Tibial nerve (tissue), 4 donors: ENCODE data around the gene DYNC1H1. TPM values are rescaled to one million over a fixed set of nuclear protein-coding genes. Genes with fewer than 3 reads are reported as not detected.

Experiments used
- DNase-seq, 2 donors: peaks; one replicate each; pipeline ENCODE4 v3.0.0-alpha.2; 2019; ENCODE audit warnings: low spot score in 2 of 2
- H3K27ac ChIP-seq, 4 donors: fragments of 200-600 bp; sonication (generic) in 3 of 4; one replicate each; pipeline ENCODE4 v1.5.1; 2017 to 2019; ENCODE audit warnings: mild to moderate bottlenecking in 1 of 4
- H3K27me3 ChIP-seq, 2 donors: fragments of 200-600 bp; sonication (generic) in 1 of 2; one replicate each; pipeline versions ENCODE4 v1.5.1 to v1.6.0; 2017 to 2019
- H3K36me3 ChIP-seq, 3 donors: fragments of 200-600 bp; sonication (generic); one replicate each; pipeline ENCODE4 v1.5.1; 2018 to 2019
- H3K4me1 ChIP-seq, 4 donors: fragments of 200-600 bp; sonication (generic) in 3 of 4; one replicate each; pipeline ENCODE4 v1.5.1; 2017 to 2019
- H3K4me3 ChIP-seq, 4 donors: fragments of 200-600 bp; sonication (generic) in 3 of 4; one replicate each; pipeline ENCODE4 v1.5.1; 2017 to 2019; ENCODE audit warnings: mild to moderate bottlenecking in 1 of 4, moderate library complexity in 1 of 4
- H3K9me3 ChIP-seq, 4 donors: fragments of 200-600 bp; sonication (generic) in 3 of 4; one replicate each; pipeline ENCODE4 v1.5.1; 2017 to 2019
- CTCF ChIP-seq, 5 experiments: fragments of 200-600 bp in 3 of 5; fragments of 450-650 bp in 2 of 5; sonication (generic) in 3 of 5; IDR thresholded peaks; one replicate each; pipeline ENCODE4 v1.5.1; 2016 to 2019; ENCODE audit warnings: antibody characterized with exemption in 5 of 5, mild to moderate bottlenecking in 3 of 5, moderate library complexity in 2 of 5
- EP300 ChIP-seq, 2 donors: sonication (generic); formaldehyde crosslinking; IDR thresholded peaks; one replicate each; pipeline ENCODE4 v1.6.1; 2017; ENCODE audit warnings: antibody characterized with exemption in 2 of 2, mild to moderate bottlenecking in 1 of 2
- POLR2A ChIP-seq, 2 donors: fragments of 450-650 bp; IDR thresholded peaks; one replicate each; pipeline ENCODE4 v1.6.1; 2017; ENCODE audit warnings: antibody characterized with exemption in 2 of 2, mild to moderate bottlenecking in 2 of 2, moderate library complexity in 2 of 2
- WGBS, 2 donors: methylation state at CpG; one replicate each; pipeline ENCODE4 v1.1.5; 2018; 5-methylcytosine and 5-hydroxymethylcytosine counted together
- total RNA-seq, 4 donors: library from RNA; depleted of rRNA; stranded (reverse); fragments of >200 nt; gene quantifications; one replicate each; pipeline ENCODE4 v1.1.0, GENCODE V29; 2016

The DYNC1H1 gene
- total RNA-seq, 4 donors from 2014 or later = 506 to 690 (median 631) TPM

GRCh38 chr14:102047808-102048540, 83.6 kb downstream of the DYNC1H1 start:
- Histone ChIP-seq H3K4me3 (no peak overlapping the region), H3K36me3 (peaks cover 12 to 100% (median 57%) of the 10 kb centered on the region in 3 donors), H3K27me3 (no peaks in the 10 kb centered on the region), H3K4me1 (peaks cover 0 to 22% (median 3%) of the 10 kb centered on the region in 4 donors), H3K9me3 (no peaks in the 10 kb centered on the region), H3K27ac (no peak overlapping the region)
- 88 to 89% methylated on average over 28 to 33 of the region's 33 CpGs for WGBS, 2 donors
- DNase-seq = no peak
- TF ChIP-seq CTCF (IDR thresholded peaks at IDR 0.05) = no peak
- TF ChIP-seq EP300 (IDR thresholded peaks at IDR 0.05) = no peak
- no peak for TF ChIP-seq POLR2A (IDR thresholded peaks at IDR 0.05)

GRCh38 chr14:102049258-102050025, 85.1 kb downstream of the DYNC1H1 start:
- 79 to 84% methylated on average over 10 to 21 of the region's 25 CpGs for WGBS, 2 donors
- Histone ChIP-seq H3K4me1 (peaks cover 0 to 22% (median 3%) of the 10 kb centered on the region in 4 donors), H3K27me3 (no peaks in the 10 kb centered on the region), H3K9me3 (no peaks in the 10 kb centered on the region), H3K4me3 (no peak overlapping the region), H3K36me3 (peaks cover 12 to 99% (median 47%) of the 10 kb centered on the region in 3 donors), H3K27ac (no peak overlapping the region)
- DNase-seq = no peak
- TF ChIP-seq CTCF (IDR thresholded peaks at IDR 0.05) (no peak), POLR2A (IDR thresholded peaks at IDR 0.05) (no peak), EP300 (IDR thresholded peaks at IDR 0.05) (no peak)

- H3K9me3 ChIP-seq = no peaks in the 10 kb centered on the region
- peaks cover 12 to 97% (median 41%) of the 10 kb centered on the region in 3 donors for H3K36me3 ChIP-seq
- TF ChIP-seq CTCF (IDR thresholded peaks at IDR 0.05) = no peak
- TF ChIP-seq EP300 (IDR thresholded peaks at IDR 0.05) = no peak
- no peak overlapping the region for H3K27ac ChIP-seq
- peaks cover 0 to 22% (median 3%) of the 10 kb centered on the region in 4 donors for H3K4me1 ChIP-seq
- no peaks in the 10 kb centered on the region for H3K27me3 ChIP-seq
- no peak overlapping the region for H3K4me3 ChIP-seq
- no peak for DNase-seq
- 87 to 91% methylated on average over 12 of the region's 12 CpGs for WGBS, 2 donors
Measured at GRCh38 chr14:102050026-102050405, 85.6 kb downstream of the DYNC1H1 start.

GRCh38 chr14:102050625-102051024, 86.3 kb downstream of the DYNC1H1 start:
- WGBS, 2 donors = 36 to 49% methylated on average over 7 to 11 of the region's 11 CpGs
- Histone ChIP-seq H3K9me3 (no peaks in the 10 kb centered on the region), H3K4me1 (peaks cover 0 to 22% (median 3%) of the 10 kb centered on the region in 4 donors), H3K4me3 (no peak overlapping the region), H3K36me3 (peaks cover 12 to 97% (median 37%) of the 10 kb centered on the region in 3 donors), H3K27me3 (no peaks in the 10 kb centered on the region), H3K27ac (no peak overlapping the region)
- no peak for DNase-seq
- no peak for TF ChIP-seq EP300 (IDR thresholded peaks at IDR 0.05)
- TF ChIP-seq POLR2A (IDR thresholded peaks at IDR 0.05) = no peak
- no peak for TF ChIP-seq CTCF (IDR thresholded peaks at IDR 0.05)

GRCh38 chr14:102052522-102052921, 88.1 kb downstream of the DYNC1H1 start:
- Histone ChIP-seq H3K4me3 (no peak overlapping the region), H3K36me3 (peaks cover 12 to 79% (median 37%) of the 10 kb centered on the region in 3 donors), H3K4me1 (peaks cover 0 to 7% (median 0%) of the 10 kb centered on the region in 4 donors), H3K9me3 (no peaks in the 10 kb centered on the region), H3K27ac (no peak overlapping the region), H3K27me3 (no peaks in the 10 kb centered on the region)
- 83 to 88% methylated on average over 10 of the region's 10 CpGs for WGBS, 2 donors
- TF ChIP-seq EP300 (IDR thresholded peaks at IDR 0.05) = no peak
- no peak for TF ChIP-seq POLR2A (IDR thresholded peaks at IDR 0.05)
- no peak for DNase-seq
